PC-9 (cell line): Measurements from ENCODE around the gene USHBP1. TPM values are rescaled to one million over a fixed set of nuclear protein-coding genes. Genes with fewer than 3 reads are reported as not detected.

Experiments used
- BruUV-seq: library from RNA; stranded (reverse); fragments of 400-500 nt; replicated peaks from 2 replicates; lab custom pipeline; 2021; lab: Mats Ljungman, UMichigan
- CTCF ChIA-PET: fragments of 300-600 bp; sonication (Branson Sonifier 250); formaldehyde crosslinking; loops from one replicate; lab custom pipeline; 2022; ENCODE audit warnings: antibody characterized with exemption; lab: Charles Lee
- POLR2A ChIA-PET: fragments of 300-600 bp; sonication (Branson Sonifier 250); formaldehyde crosslinking; loops from one replicate; lab custom pipeline; 2022; ENCODE audit warnings: antibody characterized with exemption; ENCODE audit not compliant: unreplicated experiment; lab: Charles Lee
- DNase-seq, 2 experiments: peaks; one replicate each; pipeline versions ENCODE4 v3.0.0 to v3.0.0-alpha.2; 2015 to 2022; ENCODE audit warnings: mixed read lengths in 1 of 2
- H2AFZ ChIP-seq: fragments of 200-600 bp; sonication (generic); 2 replicates; pipeline ENCODE4 v1.8.1; 2017; ENCODE audit warnings: antibody characterized with exemption
- H3F3A ChIP-seq: fragments of 200-600 bp; sonication (generic); 2 replicates; pipeline ENCODE4 v1.8.1; 2017; ENCODE audit warnings: antibody characterized with exemption, mild to moderate bottlenecking, low read depth; ENCODE audit not compliant: insufficient read depth
- H3K27ac ChIP-seq: fragments of 200-600 bp; sonication (generic); 2 replicates; pipeline ENCODE4 v1.6.1; 2016; ENCODE audit warnings: mixed run types
- H3K27me3 ChIP-seq: fragments of 200-600 bp; sonication (generic); 2 replicates; pipeline ENCODE4 v1.6.1; 2016; ENCODE audit warnings: low read depth, mixed run types; ENCODE audit not compliant: insufficient read depth
- H3K36me3 ChIP-seq: fragments of 200-600 bp; sonication (generic); 2 replicates; pipeline ENCODE4 v1.6.1; 2016; ENCODE audit warnings: low read depth, mixed run types
- H3K4me1 ChIP-seq: fragments of 200-600 bp; sonication (generic); replicated peaks from 2 replicates; pipeline ENCODE4 v1.6.1; 2016; ENCODE audit warnings: mixed run types; ENCODE audit not compliant: insufficient read depth
- H3K4me2 ChIP-seq: fragments of 200-600 bp; sonication (generic); 2 replicates; pipeline ENCODE4 v1.6.1; 2017; ENCODE audit warnings: mixed run types
- H3K4me3 ChIP-seq: fragments of 200-600 bp; sonication (generic); 2 replicates; pipeline ENCODE4 v1.6.1; 2016; ENCODE audit warnings: mixed run types
- H3K79me2 ChIP-seq: fragments of 200-600 bp; sonication (generic); 2 replicates; pipeline ENCODE4 v1.6.1; 2017; ENCODE audit warnings: low read depth, mixed run types
- H3K9me2 ChIP-seq: fragments of 200-600 bp; sonication (generic); 2 replicates; pipeline ENCODE4 v1.8.1; 2017; ENCODE audit warnings: mild to moderate bottlenecking; ENCODE audit not compliant: insufficient read depth
- H3K9me3 ChIP-seq: fragments of 200-600 bp; sonication (generic); 2 replicates; pipeline ENCODE4 v1.8.1; 2016; ENCODE audit warnings: low read depth; ENCODE audit not compliant: insufficient read depth
- H4K20me1 ChIP-seq: fragments of 200-600 bp; sonication (generic); 2 replicates; pipeline ENCODE4 v1.8.1; 2017; ENCODE audit not compliant: insufficient read depth
- EZH2 ChIP-seq: fragments of 200-600 bp; sonication (generic); IDR thresholded peaks from 2 replicates; pipeline ENCODE4 v1.8.0; 2017; ENCODE audit warnings: antibody characterized with exemption, low read depth
- intact Hi-C: fragments of 100-400 bp; cut with micrococcal nuclease; formaldehyde crosslinking; loops from one replicate; pipeline ENCODE4 v1.10.0; 2022; ENCODE audit not compliant: unreplicated experiment
- total RNA-seq: library from RNA; stranded (reverse); gene quantifications from 2 replicates; pipeline ENCODE4 v1.2.3, GENCODE V29; 2021
- TF ChIP-seq, protein P1 (sequence below): fragments of 200-600 bp; sonication (generic); conservative IDR thresholded peaks from 2 replicates; pipeline ENCODE4 v1.6.1; 2017; ENCODE audit warnings: mixed run types, antibody characterized with exemption, mild to moderate bottlenecking, moderate library complexity

The USHBP1 gene
- total RNA-seq, 1 experiment from 2014 or later = not detected

DNA sequence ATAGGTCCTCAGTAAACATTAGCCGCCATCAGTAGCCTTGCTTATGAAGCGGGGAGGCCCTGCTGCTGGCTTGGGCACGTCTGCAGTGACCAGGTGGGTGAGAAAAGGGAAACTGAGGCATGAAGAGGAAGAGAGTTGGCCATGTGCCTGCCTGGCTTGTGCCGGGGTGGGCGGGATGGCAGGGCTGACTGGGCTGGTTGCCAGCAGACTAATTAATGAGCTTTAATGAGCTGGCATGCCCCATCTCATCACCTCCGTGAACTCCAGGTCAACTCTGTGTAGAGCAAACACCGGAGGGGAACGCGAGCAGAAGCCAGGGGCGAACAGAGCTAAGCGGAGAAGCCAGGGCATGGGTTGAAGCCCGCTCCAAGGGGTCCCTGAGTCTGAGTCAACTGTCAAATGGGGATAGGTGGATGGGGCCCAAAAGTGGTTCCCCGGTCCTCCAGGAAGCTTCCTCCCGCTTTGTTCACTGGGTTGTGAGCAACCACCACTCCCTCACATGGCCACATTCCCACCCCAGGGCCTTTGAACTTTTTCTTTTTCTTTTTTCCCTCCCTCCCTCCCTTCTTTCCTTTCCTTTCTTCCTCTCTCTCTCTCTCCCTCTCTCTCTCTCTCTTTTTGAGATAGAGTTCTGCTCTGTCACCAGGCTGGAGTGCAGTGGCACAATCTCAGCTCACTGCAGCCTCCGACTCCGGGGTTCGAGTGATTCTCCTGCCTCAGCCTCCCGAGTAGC, 27.6 kb downstream of the USHBP1 start:
- CTCF ChIA-PET = no interaction called here

DNA sequence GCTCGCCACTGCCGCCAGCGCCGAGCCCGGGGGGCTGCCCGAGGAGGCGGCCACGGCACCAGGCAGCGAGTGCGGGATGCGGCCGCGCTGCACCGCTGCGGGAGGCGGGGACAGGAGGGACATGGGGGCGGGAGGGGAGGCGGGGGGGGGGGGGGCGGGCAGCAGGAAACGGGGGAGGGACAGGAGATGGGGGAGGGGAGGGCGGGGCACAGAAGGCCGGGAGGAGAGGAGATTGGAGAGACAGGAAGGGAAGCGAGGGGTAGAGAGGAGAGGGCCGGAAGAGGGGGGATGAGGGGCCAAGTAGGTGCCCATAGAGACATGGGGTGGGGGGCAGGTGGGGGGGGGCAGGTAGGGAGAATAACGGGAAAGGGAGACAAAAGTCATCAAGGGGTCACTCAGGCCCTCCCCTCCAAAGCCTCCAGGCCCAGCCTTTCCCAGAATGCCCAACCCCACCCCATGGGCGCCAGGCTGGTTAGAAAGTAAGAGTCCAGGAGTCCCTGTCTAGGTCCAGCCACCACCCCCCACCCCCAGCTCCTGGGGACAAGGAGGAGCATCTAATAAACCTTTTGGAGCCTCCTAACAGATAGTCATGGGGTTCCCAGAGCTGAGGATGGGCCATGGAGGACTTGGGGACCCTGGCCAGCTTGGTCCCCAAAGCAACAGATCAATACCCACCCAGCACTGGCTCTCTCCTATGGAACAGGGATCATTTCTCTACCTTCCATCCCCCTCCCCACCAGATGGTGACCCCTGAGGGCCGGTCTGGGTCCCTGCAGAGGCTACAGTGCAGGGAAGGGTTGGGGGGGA, 28.4 kb downstream of the USHBP1 start:
- Histone ChIP-seq H3K27me3 (no peaks in the 10 kb centered on the region), H3K4me2 (peak overlapping the region; percentile 58; the same call in 1 of the 2 replicates), H3K36me3 (peaks cover 31% of the 10 kb centered on the region), H3F3A (peaks cover 70% of the 10 kb centered on the region), H3K79me2 (peaks cover 69% of the 10 kb centered on the region), H3K27ac (no peak overlapping the region), H3K4me1 (peaks cover 14% of the 10 kb centered on the region; the same call in 1 of the 2 replicates), H3K9me3 (no peaks in the 10 kb centered on the region), H3K9me2 (no peaks in the 10 kb centered on the region), H3K4me3 (peak overlapping the region; percentile 40; the same call in 1 of the 2 replicates), H4K20me1 (peaks cover 66% of the 10 kb centered on the region), H2AFZ (no peak overlapping the region)
- TF ChIP-seq EZH2 = no peak
- TF ChIP-seq, protein P1, sequence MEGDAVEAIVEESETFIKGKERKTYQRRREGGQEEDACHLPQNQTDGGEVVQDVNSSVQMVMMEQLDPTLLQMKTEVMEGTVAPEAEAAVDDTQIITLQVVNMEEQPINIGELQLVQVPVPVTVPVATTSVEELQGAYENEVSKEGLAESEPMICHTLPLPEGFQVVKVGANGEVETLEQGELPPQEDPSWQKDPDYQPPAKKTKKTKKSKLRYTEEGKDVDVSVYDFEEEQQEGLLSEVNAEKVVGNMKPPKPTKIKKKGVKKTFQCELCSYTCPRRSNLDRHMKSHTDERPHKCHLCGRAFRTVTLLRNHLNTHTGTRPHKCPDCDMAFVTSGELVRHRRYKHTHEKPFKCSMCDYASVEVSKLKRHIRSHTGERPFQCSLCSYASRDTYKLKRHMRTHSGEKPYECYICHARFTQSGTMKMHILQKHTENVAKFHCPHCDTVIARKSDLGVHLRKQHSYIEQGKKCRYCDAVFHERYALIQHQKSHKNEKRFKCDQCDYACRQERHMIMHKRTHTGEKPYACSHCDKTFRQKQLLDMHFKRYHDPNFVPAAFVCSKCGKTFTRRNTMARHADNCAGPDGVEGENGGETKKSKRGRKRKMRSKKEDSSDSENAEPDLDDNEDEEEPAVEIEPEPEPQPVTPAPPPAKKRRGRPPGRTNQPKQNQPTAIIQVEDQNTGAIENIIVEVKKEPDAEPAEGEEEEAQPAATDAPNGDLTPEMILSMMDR = no peak
- no TSS peak for BruUV-seq
- intact Hi-C loops = no loop called here
- DNase-seq = peak; percentile 22 to 35
- POLR2A ChIA-PET = interaction anchor here (0.6 to 0.7 kb wide), 2 partner anchors 30 to 76 kb away, joined by 9 read pairs; no protein-coding TSS in a partner anchor
- CTCF ChIA-PET = no interaction called here

More for the DNA sequence above, 27.6 kb downstream of the USHBP1 start:
- Histone ChIP-seq H3K36me3 (peaks cover 25% of the 10 kb centered on the region), H3K9me3 (no peaks in the 10 kb centered on the region), H2AFZ (no peak overlapping the region), H3K27ac (no peak overlapping the region), H3K79me2 (peaks cover 77% of the 10 kb centered on the region), H3K9me2 (no peaks in the 10 kb centered on the region), H3K4me1 (peaks cover 22% of the 10 kb centered on the region), H3K27me3 (no peaks in the 10 kb centered on the region), H3F3A (peaks cover 62% of the 10 kb centered on the region), H3K4me2 (no peak overlapping the region), H4K20me1 (peaks cover 66% of the 10 kb centered on the region), H3K4me3 (no peak overlapping the region)
- TF ChIP-seq, protein P1 = no peak
- TF ChIP-seq EZH2 = no peak
- no TSS peak for BruUV-seq
- POLR2A ChIA-PET = interaction anchor here (0.6 to 0.7 kb wide), 2 partner anchors 30 to 75 kb away, joined by 9 read pairs; no protein-coding TSS in a partner anchor
- DNase-seq = no peak
- intact Hi-C loops = no loop called here

DNA sequence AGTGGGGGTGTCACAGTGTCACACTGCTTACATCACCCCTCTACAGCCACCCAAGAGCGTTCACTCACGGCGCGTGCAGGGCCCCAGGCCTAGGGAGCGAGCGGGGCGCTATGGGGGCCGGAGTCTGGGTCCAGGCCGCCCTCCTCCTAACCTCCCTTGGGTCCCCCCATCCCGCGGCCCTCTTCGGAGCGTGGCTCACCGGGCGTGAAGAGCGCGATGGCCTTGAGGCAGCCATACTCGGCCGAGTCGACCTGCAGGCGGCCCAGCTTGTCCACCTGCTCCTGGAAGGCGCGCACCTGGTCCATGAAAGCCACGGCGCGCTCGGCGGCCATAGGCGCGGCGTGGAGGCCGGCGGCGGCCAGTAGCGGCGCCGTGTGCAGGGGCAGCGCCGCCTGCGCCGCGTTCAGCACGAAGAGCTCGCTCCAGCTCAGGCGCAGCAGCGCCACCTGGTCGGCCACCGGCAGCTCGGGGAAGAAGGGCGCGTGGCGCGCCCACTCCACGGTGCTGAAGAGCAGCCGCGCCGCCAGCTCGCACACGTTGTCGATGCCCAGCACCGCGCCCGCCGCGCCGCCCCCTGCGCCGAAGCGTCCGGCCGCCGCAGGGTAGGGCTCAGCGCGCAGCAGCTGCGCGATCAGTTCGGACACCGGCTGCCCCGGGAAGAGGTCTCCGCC, 29.1 kb downstream of the USHBP1 start:
- H3K79me2 ChIP-seq = peaks cover 61% of the 10 kb centered on the region
- CTCF ChIA-PET = interaction anchor here (0.6 kb wide), 1 partner anchor 115 kb away, joined by 3 read pairs; no protein-coding TSS in a partner anchor
- no peaks in the 10 kb centered on the region for H3K9me3 ChIP-seq
- no peaks in the 10 kb centered on the region for H3K9me2 ChIP-seq
- H2AFZ ChIP-seq = no peak overlapping the region
- H3K4me1 ChIP-seq = peaks cover 7% of the 10 kb centered on the region; the same call in 1 of the 2 replicates
- TF ChIP-seq, protein P1 = no peak
- no peak for TF ChIP-seq EZH2
- H3K36me3 ChIP-seq = peaks cover 26% of the 10 kb centered on the region
- H3K27me3 ChIP-seq = no peaks in the 10 kb centered on the region
- intact Hi-C loops = no loop called here
- peak overlapping the region; percentile 40; the same call in 1 of the 2 replicates for H3K4me3 ChIP-seq
- no TSS peak for BruUV-seq
- H3F3A ChIP-seq = peaks cover 72% of the 10 kb centered on the region
- H3K4me2 ChIP-seq = peak overlapping the region; percentile 58
- H4K20me1 ChIP-seq = peaks cover 63% of the 10 kb centered on the region
- DNase-seq = peak in 1 of 2 experiments; percentile 24
- H3K27ac ChIP-seq = no peak overlapping the region
- POLR2A ChIA-PET = interaction anchor here (0.6 kb wide), 1 partner anchor 340 kb away, joined by 22 read pairs; no protein-coding TSS in a partner anchor
